ENCODE data around the gene PRM3. TPM values are rescaled to one million over a fixed set of nuclear protein-coding genes. Genes with fewer than 3 reads are reported as not detected.

PRM3 gene
- total and polyA plus RNA-seq, 2 of the 8 experiments (the other 6 are each of a cell fraction or from before 2014, with no cell fraction given): not detected

- Histone ChIP-seq H2AFZ (ENCODE audit: low read length) (no peak overlapping the region), H2BK15ac (ENCODE audit: low read length) (0 out of 2 replicates have a peak overlapping the region, but pooled peaks have one; percentile 4), H2AK5ac (ENCODE audit: low read depth, low read length) (no peak overlapping the region), H3K27me3 (replicated peaks in 1 of 4; ENCODE audit: control insufficient read depth in 3 of 4, extremely low read depth in 1 of 4, insufficient read depth in 3 of 4, low read length in 3 of 4) (no peaks in the 10 kb centered on the region), H3K4ac (replicated peaks; ENCODE audit: insufficient read length, low read depth, low read length) (no peak overlapping the region), H3K14ac (ENCODE audit: insufficient read length) (no peak overlapping the region), H2BK20ac (ENCODE audit: low read length) (no peak overlapping the region), H4K91ac (replicated peaks; ENCODE audit: insufficient read length, low read length) (no peak overlapping the region), H3K4me2 (ENCODE audit: insufficient read depth in 1 of 2, low read depth in 2 of 2, low read length in 2 of 2) (no peak overlapping the region), H3K9me3 (ENCODE audit: insufficient read depth in 2 of 2, low read depth in 1 of 2, low read length in 1 of 2) (no peaks in the 10 kb centered on the region), H3K36me3 (ENCODE audit: control insufficient read depth in 2 of 4, insufficient read depth in 4 of 4, low read length in 3 of 4) (no peaks in the 10 kb centered on the region), H4K5ac (ENCODE audit: insufficient read length, low read depth, low read length) (no peak overlapping the region), H3K27ac (ENCODE audit: low read depth, low read length) (no peak overlapping the region), H2BK12ac (ENCODE audit: low read depth, low read length) (no peak overlapping the region), H3K4me1 (replicated peaks in 1 of 4; ENCODE audit: control insufficient read depth in 3 of 4, insufficient read depth in 4 of 4, low read length in 3 of 4) (peaks cover 0 to 2% (median under 1%) of the 10 kb centered on the region in 4 experiments; a peak in 4 of 7 replicates), H3K56ac (replicated peaks; ENCODE audit: insufficient read length, low read depth, low read length) (no peak overlapping the region), H3K23ac (ENCODE audit: insufficient read length) (no peak overlapping the region), H4K20me1 (replicated peaks in 1 of 2; ENCODE audit: control insufficient read depth in 1 of 2, insufficient read depth in 2 of 2, low read length in 2 of 2) (no peaks in the 10 kb centered on the region), H2BK5ac (ENCODE audit: low read depth, low read length) (0 out of 2 replicates have a peak overlapping the region, but pooled peaks have one; percentile 1), H3K79me1 (ENCODE audit: low read depth, low read length) (no peaks in the 10 kb centered on the region), H3K9ac (replicated peaks in 1 of 4; ENCODE audit: extremely low read depth in 1 of 4, low read depth in 3 of 4, low read length in 3 of 4) (no peak overlapping the region), H3K4me3 (ENCODE audit: extremely low read depth in 1 of 4, insufficient read depth in 2 of 4, low read depth in 3 of 4, low read length in 4 of 4) (no peak overlapping the region), H4K8ac (ENCODE audit: extremely low read depth, insufficient read depth, low read length) (no peak overlapping the region), H3K23me2 (ENCODE audit: low read depth, low read length) (no peaks in the 10 kb centered on the region), H2BK120ac (replicated peaks; ENCODE audit: low read depth, low read length) (no peak overlapping the region), H3K79me2 (ENCODE audit: control insufficient read depth in 1 of 2, insufficient read depth in 2 of 2, low read length in 2 of 2) (no peaks in the 10 kb centered on the region), H3K18ac (ENCODE audit: extremely low read depth, low read length) (no peak overlapping the region)
- DNase-seq (ENCODE audit: low read depth in 1 of 2, low spot score in 2 of 2) (no peak), FAIRE-seq (no peak)
- CTCF ChIA-PET (ENCODE audit: partially characterized antibody): interaction anchor here (0.6 to 1.1 kb wide), 2 partner anchors 11 to 53 kb away, joined by 4 to 5 read pairs; no protein-coding TSS in a partner anchor
- POLR2A ChIA-PET (ENCODE audit: partially characterized antibody): interaction anchor here (3.4 kb wide), 1 partner anchor 47 kb away, joined by 12 read pairs; the partner anchor contains the start of gene SOCS1
- WGBS, 2 experiments (ENCODE audit: extremely low coverage in 1 of 2, insufficient coverage in 1 of 2, insufficient read length in 1 of 2, insufficient replicate concordance in 2 of 2, low coverage in 1 of 2, low lambda C conversion rate in 2 of 2, missing lambda C conversion rate in 1 of 2): 96% methylated on average over 4 of the region's 4 CpGs; no CpG with 5 or more reads in 1 of the 2 experiments
- TF ChIP-seq SIRT6 (IDR thresholded peaks at IDR 0.05; ENCODE audit: low read length) (no peak), FOSL1 (IDR thresholded peaks at IDR 0.05; ENCODE audit: insufficient read depth, low read depth, low read length) (no peak), CHD1 (IDR thresholded peaks at IDR 0.05; ENCODE audit: low read depth, low read length) (no peak), POLR2AphosphoS5 (IDR thresholded peaks at IDR 0.05; ENCODE audit: low read depth, low read length) (no peak), CREB1 (IDR thresholded peaks at IDR 0.05) (no peak), HDAC2 (IDR thresholded peaks at IDR 0.05; ENCODE audit: borderline replicate concordance in 1 of 2, low read depth in 2 of 2, low read length in 2 of 2) (no peak), GTF2F1 (IDR thresholded peaks at IDR 0.05; ENCODE audit: borderline replicate concordance, low read depth, low read length) (no peak), ATF2 (IDR thresholded peaks at IDR 0.05; ENCODE audit: low read length) (no peak), PHF8 (conservative IDR thresholded peaks at IDR 0.05; ENCODE audit: low read depth, low read length) (no peak), JUND (IDR thresholded peaks at IDR 0.05; ENCODE audit: low read length) (no peak)
These were observed 29.5 kb upstream of the PRM3 start for GRCh38 chr16:11302977-11303376.
